AG10803 (cell line): Measurements from ENCODE around the gene BCL6B.

ENCODE experiments used
- DNase-seq: peaks from one replicate; pipeline ENCODE4 v3.0.0; 2010; ENCODE audit warnings: low read depth
- H3K4me3 ChIP-seq: 2 replicates; pipeline ENCODE4 v1.5.1; 2011; ENCODE audit warnings: mild to moderate bottlenecking, low read length, control low read depth
- CTCF ChIP-seq: conservative IDR thresholded peaks from 2 replicates; pipeline ENCODE4 v1.5.1; 2011; ENCODE audit warnings: mild to moderate bottlenecking, low read length, control low read depth, inconsistent platforms

The BCL6B gene

GRCh38 chr17:6994666-6995256 is 28.1 kb upstream of the BCL6B start:
- no peak for DNase-seq
- TF ChIP-seq CTCF: no peak
- H3K4me3 ChIP-seq: no peak overlapping the region

GRCh38 chr17:6995500-6996255 is 27.2 kb upstream of the BCL6B start, which contains the start of gene ALOX12:
Gene ALOX12, plus strand, starts transcription at chr17:6996049. Its CDS starts 69 bp downstream, at chr17:6996118.
- H3K4me3 ChIP-seq: peak within 1 kb of the TSS; percentile 27
- DNase-seq: no peak
- TF ChIP-seq CTCF: no peak

GRCh38 chr17:6996256-6997011 is 26.4 kb upstream of the BCL6B start:
- no peak overlapping the region for H3K4me3 ChIP-seq
- DNase-seq: no peak
- TF ChIP-seq CTCF: no peak

- DNase-seq: no peak
- no peak for TF ChIP-seq CTCF
- H3K4me3 ChIP-seq: no peak overlapping the region
Observed at GRCh38 chr17:6997171-6997570, 25.7 kb upstream of the BCL6B start.

GRCh38 chr17:6998855-6999508 is 23.9 kb upstream of the BCL6B start:
- TF ChIP-seq CTCF: no peak
- H3K4me3 ChIP-seq: no peak overlapping the region
- DNase-seq: no peak

- DNase-seq: no peak
- TF ChIP-seq CTCF: peak; percentile 65
- no peak overlapping the region for H3K4me3 ChIP-seq
Observed at GRCh38 chr17:7001318-7001961, 21.4 kb upstream of the BCL6B start.
